Head of caudate nucleus (tissue), 42 donors: ENCODE data around the gene EOLA2.
"Not testable (repeated sequence)": the region's sequence is repeated elsewhere in the genome, so short reads cannot be mapped to it uniquely, and the experiment has no call there.

Experiments
- DNase-seq, 42 donors: peaks; one replicate each; pipeline versions ENCODE4 v3.0.0 to v3.0.0-alpha.2; 2020 to 2021; ENCODE audit warnings: mixed read lengths in 7 of 42
- intact Hi-C: fragments of 100-400 bp; cut with DNase I; formaldehyde crosslinking; loops from one replicate; pipeline ENCODE4 v1.15.0; 2022

The EOLA2 gene

DNA sequence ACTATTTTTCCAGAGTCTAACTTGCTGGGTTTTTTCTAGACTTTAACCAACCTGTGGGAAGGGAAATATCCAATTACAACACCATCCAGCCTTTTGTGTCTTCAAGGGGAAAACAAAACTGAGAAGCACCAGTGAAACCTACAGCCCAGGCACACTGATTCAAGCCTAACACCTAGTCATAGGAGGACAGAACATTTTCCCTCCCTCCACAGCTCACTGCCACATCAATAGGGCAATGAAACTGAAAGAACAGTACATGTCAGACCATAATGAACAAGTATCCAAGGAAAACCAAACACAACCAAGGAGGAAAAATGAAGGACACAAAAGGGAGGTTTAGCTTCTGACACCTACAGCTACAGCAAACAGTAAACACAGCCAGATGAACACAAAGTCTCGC lies 39.7 kb downstream of the EOLA2 start:
- intact Hi-C loops = no loop called here
- no peak for DNase-seq

DNA sequence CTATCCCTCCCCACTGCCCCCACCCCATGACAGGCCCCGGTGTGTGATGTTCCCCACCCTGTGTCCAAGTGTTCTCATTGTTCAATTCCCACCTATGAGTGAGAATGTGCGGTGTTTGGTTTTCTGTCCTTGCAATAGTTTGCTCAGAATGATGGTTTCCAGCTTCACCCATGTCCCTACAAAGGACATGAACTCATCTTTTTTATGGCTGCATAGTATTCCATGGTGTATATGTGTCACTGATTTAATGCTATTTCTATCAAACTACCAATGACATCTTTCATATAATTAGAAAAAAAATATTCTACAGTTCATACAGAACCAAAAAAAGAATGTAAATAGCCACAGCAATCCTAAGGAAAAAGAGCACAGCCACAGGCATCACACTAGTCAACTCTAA lies 47.5 kb downstream of the EOLA2 start:
- intact Hi-C loops, DNase-seq: not testable (repeated sequence)
